Nucleus accumbens (tissue), 56 donors: Measurements from ENCODE around the gene SP2.

Experiments used
- DNase-seq, 56 donors: peaks; one replicate each; lab custom pipeline; 2025; lab: John Stamatoyannopoulos, UW

Gene SP2

DNA sequence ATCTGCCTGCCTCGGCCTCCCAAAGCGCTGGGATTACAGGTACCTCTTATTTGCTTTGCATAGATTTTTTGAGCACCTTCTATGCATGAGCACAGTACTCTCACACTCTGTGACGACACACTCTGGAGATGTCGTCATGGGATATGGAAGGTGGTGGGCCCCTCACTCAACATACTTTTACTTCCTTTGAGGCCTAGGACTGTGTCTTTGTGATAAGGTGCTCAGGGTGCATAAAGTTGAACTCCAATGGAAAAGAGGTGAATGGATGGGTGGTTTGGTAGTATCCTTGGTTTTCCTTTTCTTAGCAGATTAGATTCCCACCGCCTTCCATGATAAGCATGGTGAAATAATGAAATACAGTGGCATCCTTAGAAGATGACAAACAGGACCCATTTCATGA, 68.8 kb downstream of the SP2 start:
- DNase-seq = no peak

DNA sequence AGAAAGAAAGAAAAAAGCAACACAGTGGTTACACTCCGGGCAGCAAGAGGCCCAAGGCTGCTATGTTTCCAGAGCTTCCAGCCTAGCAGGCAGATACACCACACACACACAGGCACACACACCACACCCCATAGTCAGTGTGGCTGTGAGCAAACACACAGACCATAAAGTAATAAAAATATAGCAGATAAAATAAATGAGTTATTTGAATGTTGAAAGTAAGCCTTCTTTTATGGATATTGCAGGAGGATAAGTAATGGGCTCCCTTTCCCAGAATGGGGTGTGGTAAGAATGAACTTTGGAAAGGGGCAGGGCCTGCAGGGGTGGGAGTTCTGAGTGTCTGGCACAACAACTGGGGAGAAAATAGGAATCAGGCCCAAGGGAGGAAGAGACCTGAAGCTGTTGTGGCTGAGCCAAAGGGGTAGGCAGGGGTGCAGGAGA, 70.1 kb downstream of the SP2 start:
- no peak for DNase-seq

DNA sequence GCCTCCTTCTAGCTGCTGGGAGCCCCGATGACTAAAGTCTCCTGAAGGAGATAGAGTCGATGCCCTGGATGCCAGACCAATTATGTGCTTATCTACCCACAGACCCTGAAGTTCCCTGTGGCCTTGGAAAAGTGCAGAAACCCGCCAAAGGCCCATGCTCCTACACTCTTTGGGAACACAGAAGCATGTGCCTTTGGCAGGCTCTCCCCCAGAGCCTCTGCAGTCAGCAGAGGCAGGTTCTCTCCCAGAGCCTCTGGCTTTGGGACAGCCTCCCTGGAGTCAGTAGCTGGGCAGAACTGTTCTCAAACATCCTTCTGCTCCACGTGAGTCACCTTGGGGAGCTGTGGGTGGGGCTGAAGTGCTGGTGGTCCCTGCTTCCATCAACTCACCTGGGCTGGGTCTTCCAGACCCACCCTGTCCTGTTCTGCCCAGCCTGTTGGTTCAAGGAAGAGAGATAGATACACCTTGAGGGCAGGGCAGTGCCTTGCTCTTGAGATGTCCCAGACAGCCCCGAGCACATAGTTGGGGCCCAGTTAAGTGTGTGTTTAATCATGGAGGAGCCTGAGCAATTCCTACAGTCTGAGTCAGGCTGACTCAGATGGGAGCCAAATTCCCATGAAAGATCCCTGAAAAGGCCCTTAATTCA, 71.7 kb downstream of the SP2 start:
- no peak for DNase-seq

DNA sequence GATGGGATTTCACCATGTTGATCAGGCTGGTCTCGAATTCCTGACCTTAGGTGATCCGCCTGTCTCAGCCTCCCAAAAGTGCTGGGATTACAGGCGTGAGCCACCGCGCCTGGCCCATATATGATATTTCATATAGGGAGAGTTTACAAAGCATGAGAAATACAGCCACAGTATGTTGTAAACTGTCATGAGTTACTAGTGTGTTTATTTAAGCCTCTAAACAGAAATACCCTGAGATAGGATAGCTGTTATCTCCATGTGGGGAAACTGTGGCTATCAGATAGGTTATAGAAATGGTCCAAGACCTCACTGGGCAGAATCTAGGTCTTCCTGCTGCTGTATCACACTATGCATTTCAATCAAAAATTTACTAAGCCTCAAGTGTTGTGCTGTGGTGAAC, 72.8 kb downstream of the SP2 start:
- no peak for DNase-seq

DNA sequence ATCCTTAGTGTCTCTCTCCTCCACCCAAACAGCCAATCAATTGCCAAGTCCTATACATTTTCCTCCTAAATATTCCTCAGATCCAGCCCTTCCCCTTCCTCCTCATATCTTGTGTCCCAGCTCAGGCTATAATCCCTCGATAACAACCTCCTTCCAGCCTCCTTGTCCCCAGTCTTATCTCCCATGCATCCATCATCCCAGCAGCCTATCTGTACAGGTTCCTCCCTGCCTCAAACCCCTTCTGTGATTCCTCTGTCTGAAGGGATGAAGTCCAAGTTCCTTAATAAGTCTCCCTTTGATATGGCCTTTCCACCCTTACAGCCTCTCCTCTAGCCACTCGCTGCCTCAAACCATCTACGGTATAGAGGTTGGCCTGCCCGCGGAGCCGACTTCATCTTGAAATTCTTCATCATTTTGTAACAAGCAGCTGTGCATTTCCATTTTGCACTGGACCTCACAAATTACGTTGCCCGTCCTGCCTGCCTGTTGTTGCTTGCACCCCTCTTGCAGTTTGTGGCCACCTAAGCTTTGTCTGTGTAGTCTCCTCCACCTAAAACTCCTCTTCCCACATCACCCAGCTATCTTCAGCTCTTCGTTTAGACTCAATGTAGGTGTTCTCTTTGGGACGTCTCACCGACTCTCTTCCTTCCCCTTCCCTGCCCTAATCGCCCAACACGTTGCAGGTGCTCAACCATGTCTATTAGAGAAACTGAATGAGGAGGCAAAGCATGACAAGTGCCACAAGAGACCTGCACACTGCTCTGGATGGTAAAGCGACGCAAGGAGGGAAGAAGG, 74.1 kb downstream of the SP2 start:
- peak in 2 of 56 donors; percentile 16 to 41 for DNase-seq

DNA sequence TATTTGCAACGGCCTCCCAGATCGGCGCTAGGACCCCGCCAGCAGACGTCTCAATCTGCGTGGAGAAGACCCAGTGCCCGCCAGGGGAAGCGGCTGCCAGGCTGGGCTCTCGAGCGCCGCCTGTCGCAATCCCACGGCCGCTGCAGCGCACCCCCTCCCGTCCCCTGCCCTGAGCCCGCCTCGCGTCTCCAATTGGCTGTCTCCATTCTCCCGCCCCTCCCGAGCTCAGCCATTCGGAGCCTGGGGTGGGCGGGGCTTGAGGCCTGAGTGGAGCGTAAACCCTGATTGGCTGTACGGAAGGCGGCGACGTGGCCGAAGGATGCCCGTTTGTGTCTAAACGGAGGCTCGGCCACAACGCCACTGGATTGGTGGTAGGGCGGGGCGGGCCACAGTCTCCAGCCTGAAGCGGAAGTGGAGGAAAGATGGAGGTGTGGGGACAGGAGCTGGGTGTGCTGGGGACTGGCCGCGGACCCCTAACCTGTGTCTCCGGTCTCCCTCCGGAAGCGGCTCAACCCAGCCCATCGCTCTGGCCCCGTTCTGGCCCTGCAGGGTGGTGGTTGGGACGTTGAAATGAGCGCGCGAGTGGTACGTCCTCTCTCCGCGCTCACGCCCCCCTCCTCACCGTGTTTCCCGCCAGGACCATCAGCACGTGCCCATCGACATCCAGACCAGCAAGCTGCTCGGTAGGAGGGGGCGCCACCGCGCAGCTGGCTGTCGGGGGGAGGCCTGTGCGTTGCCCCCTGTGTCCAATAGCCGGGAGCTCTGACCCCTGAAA, 74.9 kb downstream of the SP2 start, which contains the start of gene CDK5RAP3:
Gene CDK5RAP3, plus strand, starts transcription at position 389 of the 775 bp plus-strand sequence. Its CDS starts 34 bp downstream, at position 423.
- DNase-seq = peak; percentile 86 to 100 (median 99)

DNA sequence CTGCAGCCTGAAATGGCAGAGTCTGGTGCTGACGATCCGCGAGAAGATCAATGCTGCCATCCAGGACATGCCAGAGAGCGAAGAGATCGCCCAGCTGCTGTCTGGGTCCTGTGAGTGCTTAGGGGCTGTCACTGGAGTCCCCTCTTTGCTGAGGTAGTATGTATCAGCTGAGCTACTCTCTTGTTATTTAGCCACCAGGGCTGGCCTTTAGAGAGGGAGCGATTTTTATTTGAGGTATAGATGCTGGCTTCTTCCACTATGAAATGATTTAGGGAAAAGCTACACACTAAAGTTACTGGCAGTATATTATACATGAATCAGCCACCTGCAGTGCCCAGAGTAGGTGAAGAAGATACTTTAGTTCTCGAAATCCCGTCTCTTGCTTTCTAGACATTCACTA, 77.5 kb downstream of the SP2 start:
- DNase-seq = no peak

DNA sequence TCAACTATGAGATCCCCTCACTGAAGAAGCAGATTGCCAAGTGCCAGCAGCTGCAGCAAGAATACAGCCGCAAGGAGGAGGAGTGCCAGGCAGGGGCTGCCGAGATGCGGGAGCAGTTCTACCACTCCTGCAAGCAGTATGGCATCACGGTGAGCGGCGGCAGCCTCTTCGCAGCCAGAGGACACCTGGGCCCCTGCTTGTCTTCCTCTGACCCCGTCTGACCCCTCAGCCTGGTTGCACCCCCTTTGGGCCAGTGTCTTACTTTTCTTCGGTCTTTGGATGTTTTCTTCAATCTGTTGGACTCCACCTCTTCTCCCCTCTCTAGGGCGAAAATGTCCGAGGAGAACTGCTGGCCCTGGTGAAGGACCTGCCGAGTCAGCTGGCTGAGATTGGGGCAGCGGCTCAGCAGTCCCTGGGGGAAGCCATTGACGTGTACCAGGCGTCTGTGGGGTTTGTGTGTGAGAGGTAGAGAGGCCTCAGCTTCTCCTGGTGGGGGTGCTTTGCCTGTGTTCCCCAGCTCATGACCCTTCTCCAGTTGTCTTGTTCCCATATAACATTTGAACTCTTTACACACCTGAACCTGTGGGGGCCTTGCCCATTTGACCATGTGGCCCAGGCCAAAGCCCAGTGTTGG, 79.3 kb downstream of the SP2 start:
- no peak for DNase-seq

DNA sequence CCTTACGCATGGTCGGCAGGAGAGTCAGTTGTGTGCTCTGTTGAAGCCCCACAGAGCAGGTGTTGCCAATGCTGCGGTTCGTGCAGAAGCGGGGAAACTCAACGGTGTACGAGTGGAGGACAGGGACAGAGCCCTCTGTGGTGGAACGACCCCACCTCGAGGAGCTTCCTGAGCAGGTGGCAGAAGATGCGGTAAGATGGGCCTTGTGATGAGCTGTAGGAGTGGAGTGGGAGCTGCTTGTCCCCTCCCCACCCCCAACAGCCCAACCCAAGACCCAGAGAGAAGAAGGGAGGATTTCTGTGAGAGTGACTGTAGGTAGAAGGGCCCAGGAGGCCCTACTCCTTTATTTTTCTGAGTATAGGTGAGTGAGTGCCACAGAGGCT, 79.8 kb downstream of the SP2 start:
- DNase-seq = no peak

DNA sequence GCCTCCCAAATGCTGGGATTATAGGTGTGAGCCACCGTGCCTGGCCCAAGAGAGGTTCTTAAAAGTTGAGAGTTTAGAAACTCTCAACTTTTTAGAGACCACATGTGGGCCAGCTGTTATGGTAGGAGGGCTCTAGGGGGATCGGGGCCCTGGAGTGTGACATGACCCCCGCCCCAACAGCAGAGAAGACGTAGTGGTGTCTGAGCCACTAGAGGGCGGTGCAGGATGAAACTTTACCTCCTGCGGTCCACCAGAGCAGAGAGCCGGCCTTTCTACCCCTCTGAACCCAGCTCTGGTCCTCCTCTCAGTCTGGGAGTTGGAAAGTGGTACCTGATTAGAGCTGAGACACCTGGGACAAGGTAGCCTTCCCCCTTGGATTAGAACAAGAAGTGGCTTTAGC, 82.3 kb downstream of the SP2 start:
- DNase-seq = peak in 38 of 56 donors; percentile 0 to 73 (median 22)
